AG04449 (cell line): Measurements from ENCODE around the gene USP9X.
A peak's percentile ranks its signal among the peaks of the same experiment; 100 is the strongest.

Experiments
- CTCF ChIA-PET: fragments of 350-600 bp; formaldehyde crosslinking; extraction: SDS; loops from one replicate; lab custom pipeline; 2021; ENCODE audit warnings: antibody characterized with exemption; lab: Yijun Ruan, JAX
- POLR2A ChIA-PET: fragments of 400-600, 350-600 bp; formaldehyde crosslinking; extraction: SDS; loops from one replicate; lab custom pipeline; 2020; ENCODE audit warnings: antibody characterized with exemption, inconsistent platforms; lab: Yijun Ruan, JAX
- DNase-seq: peaks from one replicate; pipeline ENCODE4 v3.0.0-alpha.2; 2010; ENCODE audit warnings: low read depth, low spot score
- H3K4me3 ChIP-seq: 2 replicates; pipeline ENCODE4 v1.5.1; 2011; ENCODE audit warnings: low read depth, mild to moderate bottlenecking, control low read depth, low read length
- CTCF ChIP-seq: IDR thresholded peaks from one replicate; pipeline ENCODE4 v1.5.1; 2011; ENCODE audit warnings: mild to moderate bottlenecking, moderate library complexity, low read length, control low read depth, inconsistent platforms; ENCODE audit not compliant: insufficient read depth; ENCODE audit errors: missing control alignments

USP9X gene

GRCh38 chrX:41082783-41083182 is 2.5 kb upstream of the USP9X start:
- POLR2A ChIA-PET = no interaction called here
- DNase-seq = no peak
- H3K4me3 ChIP-seq = no peak overlapping the region
- TF ChIP-seq CTCF = no peak
- CTCF ChIA-PET = no interaction called here

DNA sequence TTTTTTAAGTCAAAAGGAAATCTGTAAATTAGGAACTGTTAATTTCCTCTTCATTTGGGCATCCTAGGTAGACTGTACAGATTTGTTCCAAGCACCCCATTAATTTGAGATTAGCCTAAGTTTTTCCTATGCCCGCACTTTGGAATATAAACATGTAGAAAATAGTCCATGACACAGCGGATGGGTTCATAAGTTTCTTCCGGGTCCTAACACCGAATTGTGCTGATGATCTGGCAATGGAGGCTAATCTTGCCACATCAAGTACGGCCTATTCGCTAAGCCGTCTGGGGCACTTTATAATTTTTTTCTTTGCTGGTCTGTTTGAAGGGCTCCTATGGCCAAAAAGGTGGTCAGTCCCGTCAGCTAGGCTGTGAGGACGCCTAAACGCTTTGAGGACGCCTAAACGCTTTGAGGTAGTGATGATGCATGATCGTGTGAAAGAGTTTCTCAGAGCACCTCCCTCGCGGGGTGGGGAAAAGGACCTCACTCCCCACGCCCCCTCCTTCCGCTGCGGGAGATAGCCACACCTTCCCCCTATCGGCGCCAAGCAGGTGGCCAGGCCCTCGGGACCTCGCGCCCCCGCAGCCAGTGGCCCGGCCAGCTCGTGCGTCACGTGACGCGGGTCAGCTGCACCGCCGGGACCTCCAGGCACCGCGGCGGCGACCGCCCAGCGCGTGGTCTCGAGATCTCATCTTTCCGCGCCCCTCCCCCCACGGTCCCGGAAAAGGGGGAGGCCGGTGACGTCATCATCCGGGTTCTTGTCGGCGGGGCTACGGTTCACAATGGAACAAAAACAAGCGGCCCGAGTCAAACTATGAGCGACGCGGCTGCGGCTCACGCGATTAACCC is 977 bp upstream of the USP9X start:
- H3K4me3 ChIP-seq = peak overlapping the region; percentile 72
- CTCF ChIA-PET = no interaction called here
- POLR2A ChIA-PET = interaction anchor here (1.2 kb wide), 1 partner anchor 350 kb away, joined by 4 read pairs; no protein-coding TSS in a partner anchor
- TF ChIP-seq CTCF = no peak
- peak; percentile 72 for DNase-seq

- ChIA-PET POLR2A (interaction anchor here (0.8 to 0.9 kb wide), 4 partner anchors 75 to 291 kb away, joined by 3 to 6 read pairs (median 4); no protein-coding TSS in a partner anchor), CTCF (no interaction called here)
- H3K4me3 ChIP-seq = peak overlapping the region; percentile 77
- DNase-seq = no peak
- no peak for TF ChIP-seq CTCF
Observed at GRCh38 chrX:41085512-41085877, 250 bp downstream of the USP9X start.

- H3K4me3 ChIP-seq = peak overlapping the region; percentile 77
- CTCF ChIA-PET = interaction anchor here (0.6 to 0.7 kb wide), 2 partner anchors 10 to 434 kb away, joined by 3 read pairs; no protein-coding TSS in a partner anchor
- no peak for TF ChIP-seq CTCF
- POLR2A ChIA-PET = interaction anchor here (0.9 kb wide), 1 partner anchor 166 kb away, joined by 4 read pairs; no protein-coding TSS in a partner anchor
- DNase-seq = no peak
Observed at GRCh38 chrX:41085878-41086626, 807 bp downstream of the USP9X start.

- ChIA-PET CTCF (interaction anchor here (0.6 to 0.7 kb wide), 2 partner anchors 10 to 434 kb away, joined by 3 read pairs; no protein-coding TSS in a partner anchor), POLR2A (no interaction called here)
- TF ChIP-seq CTCF = no peak
- no peak for DNase-seq
- H3K4me3 ChIP-seq = peak overlapping the region; percentile 77
Observed at GRCh38 chrX:41086627-41086932, 1.3 kb downstream of the USP9X start.

DNA sequence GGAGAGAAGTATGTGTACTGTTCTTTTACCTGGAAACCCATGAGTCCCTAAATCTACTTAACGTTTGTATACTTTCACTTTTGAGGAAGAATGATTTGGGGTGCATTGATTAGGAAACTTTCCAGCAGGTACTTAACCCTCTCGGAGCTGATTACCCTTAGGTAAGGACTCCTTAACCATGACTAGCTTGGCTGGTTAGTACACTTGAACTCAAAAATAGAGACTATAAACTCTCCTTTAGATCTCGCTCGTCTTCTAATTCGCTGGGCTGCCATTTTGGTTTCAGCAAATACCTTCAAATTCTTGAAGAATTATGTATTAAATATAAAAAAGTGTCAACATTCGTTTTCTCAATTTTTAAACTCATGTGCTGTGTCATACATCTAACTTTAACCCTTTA is 2.0 kb downstream of the USP9X start:
- POLR2A ChIA-PET = no interaction called here
- no peak for TF ChIP-seq CTCF
- CTCF ChIA-PET = no interaction called here
- DNase-seq = no peak
- H3K4me3 ChIP-seq = peak overlapping the region; percentile 77
